Prostate gland (tissue), 2 donors: ENCODE measurements around the gene BEX4.

Experiments
- POLR2A ChIP-seq: fragments of 450-650 bp; IDR thresholded peaks from one replicate; pipeline ENCODE4 v1.6.1; 2016; ENCODE audit warnings: antibody characterized with exemption, mild to moderate bottlenecking
- POLR2AphosphoS5 ChIP-seq: sonication (generic); formaldehyde crosslinking; IDR thresholded peaks from one replicate; pipeline ENCODE4 v1.6.1; 2017; ENCODE audit warnings: antibody characterized with exemption
- TF ChIP-seq, protein P1 (sequence below), 4 experiments: fragments of 200-600 bp in 2 of 4; fragments of 450-650 bp in 2 of 4; sonication (generic) in 2 of 4; IDR thresholded peaks; 1 replicate in 3 of 4; 2 replicates in 1 of 4; pipeline ENCODE4 v1.5.1; 2016 to 2019; ENCODE audit warnings: antibody characterized with exemption in 4 of 4, mild to moderate bottlenecking in 2 of 4, moderate library complexity in 2 of 4

DNA sequence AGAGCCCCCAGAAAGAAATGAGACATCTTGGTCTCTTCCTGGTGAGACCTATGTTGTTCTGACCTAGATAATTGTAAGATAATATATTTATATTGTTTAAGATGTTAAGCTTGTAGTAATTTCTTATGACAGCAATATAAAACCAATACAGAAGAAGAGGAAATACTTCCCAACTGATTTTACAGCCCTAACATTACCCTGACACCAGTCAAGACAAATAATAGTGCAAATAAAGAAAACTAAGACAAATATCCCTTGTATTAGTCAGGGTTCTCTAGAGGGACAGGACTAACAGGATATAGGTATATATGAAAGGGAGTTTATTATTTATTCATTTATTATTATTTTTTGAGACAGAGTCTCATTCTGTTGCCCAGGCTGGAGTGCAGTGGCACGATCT lies 21.4 kb downstream of the BEX4 start:
- TF ChIP-seq, protein P1, sequence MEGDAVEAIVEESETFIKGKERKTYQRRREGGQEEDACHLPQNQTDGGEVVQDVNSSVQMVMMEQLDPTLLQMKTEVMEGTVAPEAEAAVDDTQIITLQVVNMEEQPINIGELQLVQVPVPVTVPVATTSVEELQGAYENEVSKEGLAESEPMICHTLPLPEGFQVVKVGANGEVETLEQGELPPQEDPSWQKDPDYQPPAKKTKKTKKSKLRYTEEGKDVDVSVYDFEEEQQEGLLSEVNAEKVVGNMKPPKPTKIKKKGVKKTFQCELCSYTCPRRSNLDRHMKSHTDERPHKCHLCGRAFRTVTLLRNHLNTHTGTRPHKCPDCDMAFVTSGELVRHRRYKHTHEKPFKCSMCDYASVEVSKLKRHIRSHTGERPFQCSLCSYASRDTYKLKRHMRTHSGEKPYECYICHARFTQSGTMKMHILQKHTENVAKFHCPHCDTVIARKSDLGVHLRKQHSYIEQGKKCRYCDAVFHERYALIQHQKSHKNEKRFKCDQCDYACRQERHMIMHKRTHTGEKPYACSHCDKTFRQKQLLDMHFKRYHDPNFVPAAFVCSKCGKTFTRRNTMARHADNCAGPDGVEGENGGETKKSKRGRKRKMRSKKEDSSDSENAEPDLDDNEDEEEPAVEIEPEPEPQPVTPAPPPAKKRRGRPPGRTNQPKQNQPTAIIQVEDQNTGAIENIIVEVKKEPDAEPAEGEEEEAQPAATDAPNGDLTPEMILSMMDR (IDR thresholded peaks at IDR 0.05) = no peak
- TF ChIP-seq POLR2AphosphoS5 (no peak), POLR2A (no peak)
